ENCODE results near the gene PAPOLA. TPM values are rescaled to one million over a fixed set of nuclear protein-coding genes. Genes with fewer than 3 reads are reported as not detected.
"Not testable (repeated sequence)": the region's sequence is repeated elsewhere in the genome, so short reads cannot be mapped to it uniquely, and the experiment has no call there.

The PAPOLA gene
- total RNA-seq, 5 donors from 2014 or later (not counting 1 experiment from before 2014, with no cell fraction given), result 168 to 207 (median 183) TPM

GRCh38 chr14:96497586-96497985, 4.6 kb upstream of the PAPOLA start:
- Mint-ChIP-seq H3K9me3 (no peaks in the 10 kb centered on the region), H3K27me3 (peaks cover 17 to 19% of the 10 kb centered on the region in 2 donors), H3K27ac (no peak overlapping the region), H3K4me1 (peaks cover 15 to 26% (median 17%) of the 10 kb centered on the region in 3 donors), H3K36me3 (no peaks in the 10 kb centered on the region), H3K4me3 (no peak overlapping the region)
- ATAC-seq (replicated peaks in 1 of 4) (no peak), DNase-seq (no peak)
- Histone ChIP-seq H3K36me3 (ENCODE audit: control insufficient read depth in 2 of 2, extremely low read depth in 1 of 2, insufficient read depth in 1 of 2, low read length in 1 of 2) (no peaks in the 10 kb centered on the region), H3K4me3 (ENCODE audit: control insufficient read depth in 1 of 2, extremely low read depth in 1 of 2, low read length in 1 of 2) (no peak overlapping the region), H3K27me3 (replicated peaks in 1 of 2; ENCODE audit: control insufficient read depth in 2 of 2, extremely low read depth in 1 of 2, insufficient read depth in 2 of 2, low read length in 1 of 2) (peaks cover 0 to 9% of the 10 kb centered on the region in 2 experiments), H3K9me3 (no peaks in the 10 kb centered on the region), H3K4me1 (ENCODE audit: control insufficient read depth in 1 of 2, extremely low read depth in 1 of 2, insufficient read depth in 2 of 2, low read length in 2 of 2) (peaks cover 4 to 11% of the 10 kb centered on the region in 2 experiments), H3K27ac (ENCODE audit: low read length) (no peak overlapping the region)
- ChIA-PET POLR2A (no interaction called here), CTCF (no interaction called here)
- WGBS (ENCODE audit: insufficient coverage), result no CpG with 5 or more reads among the region's 3 CpGs

GRCh38 chr14:96501217-96501739, 904 bp upstream of the PAPOLA start:
- Histone ChIP-seq H3K36me3 (ENCODE audit: control insufficient read depth in 2 of 2, extremely low read depth in 1 of 2, insufficient read depth in 1 of 2, low read length in 1 of 2) (no peaks in the 10 kb centered on the region), H3K4me1 (ENCODE audit: control insufficient read depth in 1 of 2, extremely low read depth in 1 of 2, insufficient read depth in 2 of 2, low read length in 2 of 2) (peaks cover 27 to 30% of the 10 kb centered on the region in 2 experiments), H3K9me3 (no peaks in the 10 kb centered on the region), H3K27me3 (replicated peaks in 1 of 2; ENCODE audit: control insufficient read depth in 2 of 2, extremely low read depth in 1 of 2, insufficient read depth in 2 of 2, low read length in 1 of 2) (peaks cover 0 to 7% of the 10 kb centered on the region in 2 experiments), H3K4me3 (ENCODE audit: control insufficient read depth in 1 of 2, extremely low read depth in 1 of 2, low read length in 1 of 2) (peak overlapping the region; percentile 79 to 94), H3K27ac (ENCODE audit: low read length) (peak overlapping the region; percentile 94)
- H3K36me3 Mint-ChIP-seq, result peaks cover 3% of the 10 kb centered on the region
- peak in 1 of 35 experiments; percentile 2 for DNase-seq
- H3K4me3 Mint-ChIP-seq, result peak overlapping the region; percentile 95 to 100 (median 98)
- H3K4me1 Mint-ChIP-seq, result peaks cover 38 to 46% (median 42%) of the 10 kb centered on the region in 3 donors
- no peak for ATAC-seq (replicated peaks in 1 of 4)
- H3K9me3 Mint-ChIP-seq, result no peaks in the 10 kb centered on the region
- peak overlapping the region; percentile 93 for H3K27ac Mint-ChIP-seq
- ChIA-PET CTCF (no interaction called here), POLR2A (no interaction called here)
- WGBS (ENCODE audit: insufficient coverage), result 2% methylated on average over 8 of the region's 15 CpGs
- H3K27me3 Mint-ChIP-seq, result peaks cover 0 to 3% of the 10 kb centered on the region in 2 donors

GRCh38 chr14:96502621-96503305, 581 bp downstream of the PAPOLA start:
- H3K36me3 ChIP-seq (ENCODE audit: control insufficient read depth in 2 of 2, extremely low read depth in 1 of 2, insufficient read depth in 1 of 2, low read length in 1 of 2), result no peaks in the 10 kb centered on the region
- no peaks in the 10 kb centered on the region for H3K9me3 Mint-ChIP-seq
- peak overlapping the region; percentile 95 to 100 (median 98) for H3K4me3 Mint-ChIP-seq
- peaks cover 0 to 3% of the 10 kb centered on the region in 2 donors for H3K27me3 Mint-ChIP-seq
- ChIA-PET POLR2A (interaction anchor here (0.7 to 0.9 kb wide), 3 partner anchors 13 to 21 kb away, joined by 3 to 5 read pairs (median 3); no protein-coding TSS in a partner anchor), CTCF (no interaction called here)
- H3K27ac ChIP-seq (ENCODE audit: low read length), result peak overlapping the region; percentile 94
- peaks cover 0 to 3% of the 10 kb centered on the region in 2 experiments for H3K27me3 ChIP-seq (replicated peaks in 1 of 2; ENCODE audit: control insufficient read depth in 2 of 2, extremely low read depth in 1 of 2, insufficient read depth in 2 of 2, low read length in 1 of 2)
- 0% methylated on average over 39 of the region's 47 CpGs for WGBS (ENCODE audit: insufficient coverage)
- peaks cover 29 to 35% of the 10 kb centered on the region in 2 experiments for H3K4me1 ChIP-seq (ENCODE audit: control insufficient read depth in 1 of 2, extremely low read depth in 1 of 2, insufficient read depth in 2 of 2, low read length in 2 of 2)
- peaks cover 47 to 54% (median 52%) of the 10 kb centered on the region in 3 donors for H3K4me1 Mint-ChIP-seq
- H3K36me3 Mint-ChIP-seq, result peaks cover 3% of the 10 kb centered on the region
- peak overlapping the region; percentile 93 for H3K27ac Mint-ChIP-seq
- peak overlapping the region; percentile 79 to 94 for H3K4me3 ChIP-seq (ENCODE audit: control insufficient read depth in 1 of 2, extremely low read depth in 1 of 2, low read length in 1 of 2)
- peak in 9 of 35 experiments; percentile 1 to 39 (median 9) for DNase-seq
- no peaks in the 10 kb centered on the region for H3K9me3 ChIP-seq
- peak; percentile 23 to 42 (median 38) for ATAC-seq (replicated peaks in 1 of 4)

GRCh38 chr14:96503306-96503679, 1.1 kb downstream of the PAPOLA start:
- no peak for ATAC-seq (replicated peaks in 1 of 4)
- POLR2A ChIA-PET, result interaction anchor here (0.7 to 0.9 kb wide), 3 partner anchors 13 to 20 kb away, joined by 3 to 5 read pairs (median 3); no protein-coding TSS in a partner anchor
- Mint-ChIP-seq H3K9me3 (no peaks in the 10 kb centered on the region), H3K36me3 (peaks cover 3% of the 10 kb centered on the region), H3K27me3 (no peaks in the 10 kb centered on the region), H3K27ac (peak overlapping the region; percentile 93), H3K4me3 (peak overlapping the region; percentile 95 to 100 (median 98)), H3K4me1 (peaks cover 53 to 59% (median 58%) of the 10 kb centered on the region in 3 donors)
- Histone ChIP-seq H3K9me3 (no peaks in the 10 kb centered on the region), H3K27ac (ENCODE audit: low read length) (peak overlapping the region; percentile 94), H3K27me3 (replicated peaks in 1 of 2; ENCODE audit: control insufficient read depth in 2 of 2, extremely low read depth in 1 of 2, insufficient read depth in 2 of 2, low read length in 1 of 2) (peaks cover 0 to 3% of the 10 kb centered on the region in 2 experiments), H3K4me3 (ENCODE audit: control insufficient read depth in 1 of 2, extremely low read depth in 1 of 2, low read length in 1 of 2) (peak overlapping the region; percentile 79 to 94), H3K36me3 (ENCODE audit: control insufficient read depth in 2 of 2, extremely low read depth in 1 of 2, insufficient read depth in 1 of 2, low read length in 1 of 2) (no peaks in the 10 kb centered on the region), H3K4me1 (ENCODE audit: control insufficient read depth in 1 of 2, extremely low read depth in 1 of 2, insufficient read depth in 2 of 2, low read length in 2 of 2) (peaks cover 30 to 38% of the 10 kb centered on the region in 2 experiments)
- DNase-seq, result no peak
- CTCF ChIA-PET, result no interaction called here
- WGBS (ENCODE audit: insufficient coverage), result no CpG with 5 or more reads among the region's 5 CpGs

- H3K27me3 Mint-ChIP-seq; H3K36me3 ChIP-seq (ENCODE audit: control insufficient read depth in 2 of 2, extremely low read depth in 1 of 2, insufficient read depth in 1 of 2, low read length in 1 of 2); H3K27ac ChIP-seq (ENCODE audit: low read length); POLR2A ChIA-PET; H3K9me3 ChIP-seq; CTCF ChIA-PET; H3K36me3 Mint-ChIP-seq; ATAC-seq (replicated peaks in 1 of 4); H3K27me3 ChIP-seq (replicated peaks in 1 of 2; ENCODE audit: control insufficient read depth in 2 of 2, extremely low read depth in 1 of 2, insufficient read depth in 2 of 2, low read length in 1 of 2); H3K9me3 Mint-ChIP-seq; DNase-seq: not testable (repeated sequence)
- H3K4me3 ChIP-seq (ENCODE audit: control insufficient read depth in 1 of 2, extremely low read depth in 1 of 2, low read length in 1 of 2), result peak overlapping the region in 1 of 2 donors; percentile 15
- H3K27ac Mint-ChIP-seq, result peak overlapping the region; percentile 25 to 36
- H3K4me1 ChIP-seq (ENCODE audit: control insufficient read depth in 1 of 2, extremely low read depth in 1 of 2, insufficient read depth in 2 of 2, low read length in 2 of 2), result peaks cover 33 to 43% of the 10 kb centered on the region in 2 experiments
- H3K4me1 Mint-ChIP-seq, result peaks cover 63 to 70% (median 68%) of the 10 kb centered on the region in 3 donors
- peak overlapping the region; percentile 95 to 100 (median 98) for H3K4me3 Mint-ChIP-seq
- WGBS (ENCODE audit: insufficient coverage), result 93% methylated on average over 5 of the region's 12 CpGs
Observed at GRCh38 chr14:96504353-96504752, 2.2 kb downstream of the PAPOLA start.

GRCh38 chr14:96507723-96508122, 5.5 kb downstream of the PAPOLA start:
- ATAC-seq (replicated peaks in 1 of 4), result no peak
- ChIA-PET CTCF (interaction anchor here in 1 of 2 donors (0.5 kb wide), 1 partner anchor 12 kb away, joined by 4 read pairs; no protein-coding TSS in a partner anchor), POLR2A (interaction anchor here in 1 of 2 donors (1.2 kb wide), 1 partner anchor 9 kb away, joined by 4 read pairs; no protein-coding TSS in a partner anchor)
- Mint-ChIP-seq H3K9me3 (no peaks in the 10 kb centered on the region), H3K27me3 (no peaks in the 10 kb centered on the region), H3K4me3 (peak overlapping the region in 1 of 3 donors; percentile 55), H3K27ac (no peak overlapping the region), H3K4me1 (peaks cover 87 to 91% (median 88%) of the 10 kb centered on the region in 3 donors), H3K36me3 (peaks cover 3% of the 10 kb centered on the region)
- Histone ChIP-seq H3K36me3 (ENCODE audit: control insufficient read depth in 2 of 2, extremely low read depth in 1 of 2, insufficient read depth in 1 of 2, low read length in 1 of 2) (no peaks in the 10 kb centered on the region), H3K4me3 (ENCODE audit: control insufficient read depth in 1 of 2, extremely low read depth in 1 of 2, low read length in 1 of 2) (no peak overlapping the region), H3K27ac (ENCODE audit: low read length) (no peak overlapping the region), H3K4me1 (ENCODE audit: control insufficient read depth in 1 of 2, extremely low read depth in 1 of 2, insufficient read depth in 2 of 2, low read length in 2 of 2) (peaks cover 35 to 46% of the 10 kb centered on the region in 2 experiments), H3K9me3 (no peaks in the 10 kb centered on the region), H3K27me3 (replicated peaks in 1 of 2; ENCODE audit: control insufficient read depth in 2 of 2, extremely low read depth in 1 of 2, insufficient read depth in 2 of 2, low read length in 1 of 2) (no peaks in the 10 kb centered on the region)
- 90% methylated on average over 5 of the region's 7 CpGs for WGBS (ENCODE audit: insufficient coverage)
- DNase-seq, result no peak

Data from T-cell (primary cell).